ENCODE measurements around the gene FNBP1.

FNBP1 gene

GRCh38 chr9:129874261-129875101 lies 168.5 kb downstream of the FNBP1 start:
- no peak for DNase-seq (ENCODE audit: low read depth in 1 of 2, low spot score in 1 of 2)
- TF ChIP-seq GABPA (IDR thresholded peaks at IDR 0.05; ENCODE audit: low read depth) (no peak), CTCF (IDR thresholded peaks at IDR 0.05; ENCODE audit: insufficient read depth, low read length) (no peak), POLR2AphosphoS5 (IDR thresholded peaks at IDR 0.05; ENCODE audit: low read depth) (no peak)
- Histone ChIP-seq H3K27me3 (ENCODE audit: insufficient read depth, poor library complexity, severe bottlenecking) (no peaks in the 10 kb centered on the region), H3K27ac (replicated peaks) (no peak overlapping the region), H3K4me3 (replicated peaks; ENCODE audit: insufficient read depth, low read length) (no peak overlapping the region)

GRCh38 chr9:129873563-129874190 lies 169.3 kb downstream of the FNBP1 start:
- Histone ChIP-seq H3K27ac (replicated peaks) (no peak overlapping the region), H3K27me3 (ENCODE audit: insufficient read depth, poor library complexity, severe bottlenecking) (no peaks in the 10 kb centered on the region), H3K4me3 (replicated peaks; ENCODE audit: insufficient read depth, low read length) (no peak overlapping the region)
- DNase-seq (ENCODE audit: low read depth in 1 of 2, low spot score in 1 of 2), result no peak
- no peak for TF ChIP-seq POLR2AphosphoS5 (IDR thresholded peaks at IDR 0.05; ENCODE audit: low read depth)
- TF ChIP-seq SPI1 (IDR thresholded peaks at IDR 0.05; ENCODE audit: borderline replicate concordance, low read depth), result no peak
- no peak for TF ChIP-seq GABPA (IDR thresholded peaks at IDR 0.05; ENCODE audit: low read depth)
- TF ChIP-seq CTCF (IDR thresholded peaks at IDR 0.05; ENCODE audit: insufficient read depth, low read length), result no peak
- no peak for TF ChIP-seq REST (IDR thresholded peaks at IDR 0.05; ENCODE audit: insufficient replicate concordance, low read depth)

- no peak for TF ChIP-seq REST (IDR thresholded peaks at IDR 0.05; ENCODE audit: insufficient replicate concordance, low read depth)
- no peak for TF ChIP-seq GABPA (IDR thresholded peaks at IDR 0.05; ENCODE audit: low read depth)
- TF ChIP-seq POLR2AphosphoS5 (IDR thresholded peaks at IDR 0.05; ENCODE audit: low read depth), result no peak
- TF ChIP-seq CTCF (IDR thresholded peaks at IDR 0.05; ENCODE audit: insufficient read depth, low read length), result no peak
- TF ChIP-seq SPI1 (IDR thresholded peaks at IDR 0.05; ENCODE audit: borderline replicate concordance, low read depth), result no peak
- Histone ChIP-seq H3K4me3 (replicated peaks; ENCODE audit: insufficient read depth, low read length) (no peak overlapping the region), H3K27ac (replicated peaks) (no peak overlapping the region), H3K27me3 (ENCODE audit: insufficient read depth, poor library complexity, severe bottlenecking) (no peaks in the 10 kb centered on the region)
- DNase-seq (ENCODE audit: low read depth in 1 of 2, low spot score in 1 of 2), result no peak
Measured at GRCh38 chr9:129871046-129871445, 171.9 kb downstream of the FNBP1 start.
